HEK293 (cell line): ENCODE measurements around the gene ASIC4.

Experiments
- CTCF ChIA-PET: fragments of 350-600 bp; formaldehyde crosslinking; extraction: SDS; loops from one replicate; lab custom pipeline; 2021; ENCODE audit warnings: antibody characterized with exemption; lab: Yijun Ruan, JAX
- POLR2A ChIA-PET: fragments of 300-600 bp; formaldehyde crosslinking; extraction: SDS; loops from one replicate; lab custom pipeline; 2020; ENCODE audit warnings: antibody characterized with exemption, inconsistent platforms; lab: Yijun Ruan, JAX
- H3K27ac ChIP-seq: fragments of 200-500 bp; sonication (Bioruptor generic); 2 replicates; pipeline ENCODE4 v1.5.1; 2014; ENCODE audit warnings: low read depth, low read length, control low read depth, inconsistent platforms; ENCODE audit errors: extremely low read depth
- H3K36me3 ChIP-seq, 2 experiments: fragments of 200-500 bp in 1 of 2; sonication (Bioruptor generic) in 1 of 2; 1 replicate in 1 of 2; 2 replicates in 1 of 2; pipeline ENCODE4 v1.5.1; 2014 to 2017; ENCODE audit warnings: inconsistent platforms in 2 of 2, low read length in 2 of 2; ENCODE audit not compliant: control insufficient read depth in 2 of 2, insufficient read depth in 1 of 2
- H3K4me1 ChIP-seq: fragments of 200-500 bp; sonication (Bioruptor generic); 2 replicates; pipeline ENCODE4 v1.5.1; 2014; ENCODE audit warnings: mild to moderate bottlenecking, low read length, inconsistent platforms; ENCODE audit not compliant: control insufficient read depth, insufficient read depth
- H3K4me3 ChIP-seq: 2 replicates; pipeline ENCODE4 v1.5.1; 2011; ENCODE audit warnings: low read depth, mild to moderate bottlenecking, control low read depth, low read length, moderate library complexity
- H3K9me3 ChIP-seq: fragments of 200-500 bp; sonication (Bioruptor generic); 2 replicates; pipeline ENCODE4 v1.5.1; 2014; ENCODE audit warnings: low read depth, low read length, inconsistent platforms; ENCODE audit not compliant: control insufficient read depth, insufficient read depth
- GLIS2 ChIP-seq: fragments of 450-650 bp; formaldehyde crosslinking; IDR thresholded peaks from 2 replicates; pipeline ENCODE4 v1.5.1; 2016; ENCODE audit warnings: missing biosample characterization, missing genetic modification characterization
- KLF1 ChIP-seq: fragments of 450-650 bp; formaldehyde crosslinking; IDR thresholded peaks from 2 replicates; pipeline ENCODE4 v1.5.1; 2016; ENCODE audit warnings: missing biosample characterization, missing genetic modification characterization
- ZBTB20 ChIP-seq: fragments of 450-650 bp; formaldehyde crosslinking; IDR thresholded peaks from 2 replicates; pipeline ENCODE4 v1.5.1; 2016; ENCODE audit warnings: missing biosample characterization, missing genetic modification characterization
- ZFP69B ChIP-seq: fragments of 450-650 bp; formaldehyde crosslinking; IDR thresholded peaks from 2 replicates; pipeline ENCODE4 v1.5.1; 2016; ENCODE audit warnings: missing biosample characterization, missing genetic modification characterization
- ZNF202 ChIP-seq: fragments of 450-650 bp; formaldehyde crosslinking; IDR thresholded peaks from 2 replicates; pipeline ENCODE4 v1.5.1; 2016; ENCODE audit warnings: missing biosample characterization, missing genetic modification characterization, borderline replicate concordance
- ZNF223 ChIP-seq: fragments of 450-650 bp; formaldehyde crosslinking; IDR thresholded peaks from 2 replicates; pipeline ENCODE4 v1.5.1; 2016; ENCODE audit warnings: missing biosample characterization, missing genetic modification characterization
- ZNF341 ChIP-seq: fragments of 450-650 bp; formaldehyde crosslinking; IDR thresholded peaks from 2 replicates; pipeline ENCODE4; 2016; ENCODE audit warnings: low read depth, missing biosample characterization, missing genetic modification characterization
- ZNF624 ChIP-seq: fragments of 450-650 bp; formaldehyde crosslinking; IDR thresholded peaks from 2 replicates; pipeline ENCODE4 v1.5.1; 2017; ENCODE audit warnings: missing biosample characterization, missing genetic modification characterization
- ZNF664 ChIP-seq: fragments of 450-650 bp; formaldehyde crosslinking; IDR thresholded peaks from 2 replicates; pipeline ENCODE4 v1.5.1; 2016; ENCODE audit warnings: missing biosample characterization, missing genetic modification characterization
- ZNF747 ChIP-seq: fragments of 450-650 bp; formaldehyde crosslinking; IDR thresholded peaks from 2 replicates; pipeline ENCODE4 v1.5.1; 2016; ENCODE audit warnings: missing biosample characterization, missing genetic modification characterization
- ZNF768 ChIP-seq: fragments of 450-650 bp; formaldehyde crosslinking; IDR thresholded peaks from 2 replicates; pipeline ENCODE4 v1.5.1; 2018; ENCODE audit warnings: missing biosample characterization, mild to moderate bottlenecking, missing genetic modification characterization
- ZNF785 ChIP-seq: fragments of 450-650 bp; formaldehyde crosslinking; IDR thresholded peaks from 2 replicates; pipeline ENCODE4 v1.5.1; 2016; ENCODE audit warnings: missing biosample characterization, missing genetic modification characterization

ASIC4 gene

DNA sequence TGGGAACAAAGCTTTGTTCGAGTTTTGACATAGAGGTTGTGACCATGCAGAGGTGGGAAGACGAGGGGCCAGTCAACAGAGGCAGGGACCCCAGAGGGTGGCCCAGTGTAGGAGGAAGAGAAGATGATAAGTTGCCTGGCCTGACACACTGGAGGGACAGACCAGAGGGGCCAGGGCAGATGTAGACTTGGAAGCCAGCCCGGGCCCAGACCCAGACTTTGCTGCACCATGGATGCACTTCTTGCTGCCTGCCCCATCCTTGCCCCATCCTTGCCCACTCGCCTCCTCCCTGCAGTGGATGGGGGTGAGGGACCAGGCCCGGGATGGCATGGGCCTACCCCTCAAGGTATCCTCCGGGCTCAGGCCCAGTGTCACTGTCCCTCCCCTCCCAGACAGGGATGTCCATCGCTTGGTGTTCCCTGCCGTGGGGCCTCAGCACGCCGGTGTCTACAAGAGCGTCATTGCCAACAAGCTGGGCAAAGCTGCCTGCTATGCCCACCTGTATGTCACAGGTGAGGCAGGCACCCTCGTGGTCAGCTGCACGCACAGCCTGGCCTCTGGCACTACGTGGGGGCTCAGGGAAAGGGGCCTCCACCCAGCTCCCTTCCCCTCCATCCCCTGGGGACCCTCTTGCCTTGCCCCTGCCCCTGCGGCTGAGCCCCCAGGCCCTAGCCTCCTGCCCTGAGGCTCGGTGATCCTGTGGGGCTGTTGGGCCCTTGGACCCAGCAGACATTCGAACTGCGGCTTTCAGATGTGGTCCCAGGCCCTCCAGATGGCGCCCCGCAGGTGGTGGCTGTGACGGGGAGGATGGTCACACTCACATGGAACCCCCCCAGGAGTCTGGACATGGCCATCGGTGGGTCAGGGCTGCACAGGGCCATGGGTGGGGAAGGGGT lies 42.6 kb upstream of the ASIC4 start:
- peaks cover 0 to 26% of the 10 kb centered on the region in 2 experiments; a peak in 1 of 3 replicates for H3K36me3 ChIP-seq
- TF ChIP-seq ZNF747 (tag by site-specific recombination): no peak
- no peak for TF ChIP-seq ZFP69B
- TF ChIP-seq, all 188 proteins: peak for 0
- Histone ChIP-seq H3K27ac (no peak overlapping the region), H3K4me1 (no peaks in the 10 kb centered on the region), H3K9me3 (no peaks in the 10 kb centered on the region), H3K4me3 (no peak overlapping the region)
- ChIA-PET POLR2A (no interaction called here), CTCF (interaction anchor here (0.6 to 7.6 kb wide), 8 partner anchors 12 to 70 kb away, joined by 3 to 156 read pairs (median 6); no protein-coding TSS in a partner anchor)

DNA sequence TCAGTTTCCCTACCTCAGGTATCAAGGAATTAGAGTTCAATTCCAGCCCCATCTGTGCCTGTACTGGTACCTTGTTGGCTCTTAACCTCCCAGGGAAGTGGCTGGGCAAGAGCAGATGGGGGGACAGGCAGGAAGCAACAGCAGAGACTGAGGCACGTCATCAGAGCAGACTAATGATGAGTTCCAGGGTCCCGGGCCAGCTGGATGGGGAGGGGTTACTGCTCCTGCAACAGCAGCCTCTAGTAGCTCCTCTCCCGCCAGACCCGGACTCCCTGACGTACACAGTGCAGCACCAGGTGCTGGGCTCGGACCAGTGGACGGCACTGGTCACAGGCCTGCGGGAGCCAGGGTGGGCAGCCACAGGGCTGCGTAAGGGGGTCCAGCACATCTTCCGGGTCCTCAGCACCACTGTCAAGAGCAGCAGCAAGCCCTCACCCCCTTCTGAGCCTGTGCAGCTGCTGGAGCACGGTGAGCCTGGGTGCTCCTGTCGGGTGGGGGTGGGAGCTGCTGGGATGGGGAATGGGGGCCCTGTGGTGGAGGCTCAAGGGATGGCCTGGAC lies 41.6 kb upstream of the ASIC4 start:
- H3K4me1 ChIP-seq: no peaks in the 10 kb centered on the region
- ChIA-PET POLR2A (interaction anchor here (0.6 kb wide), 1 partner anchor 1533 kb away, joined by 5 read pairs; no protein-coding TSS in a partner anchor), CTCF (interaction anchor here (0.6 to 7.6 kb wide), 5 partner anchors 13 to 325 kb away, joined by 3 to 156 read pairs (median 3); no protein-coding TSS in a partner anchor)
- no peak overlapping the region for H3K27ac ChIP-seq
- no peak overlapping the region for H3K4me3 ChIP-seq
- H3K36me3 ChIP-seq: peaks cover 0 to 17% of the 10 kb centered on the region in 2 experiments; a peak in 1 of 3 replicates
- peak; percentile 47 for TF ChIP-seq ZNF341
- no peak for TF ChIP-seq GLIS2 (tag by site-specific recombination)
- TF ChIP-seq, all 188 proteins: peak for 1
- no peaks in the 10 kb centered on the region for H3K9me3 ChIP-seq

- no peak overlapping the region for H3K4me3 ChIP-seq
- ChIA-PET POLR2A (no interaction called here), CTCF (interaction anchor here (0.6 to 7.6 kb wide), 6 partner anchors 10 to 148 kb away, joined by 3 to 156 read pairs (median 4); no protein-coding TSS in a partner anchor)
- H3K9me3 ChIP-seq: no peaks in the 10 kb centered on the region
- peaks cover 0 to 16% of the 10 kb centered on the region in 2 experiments; a peak in 1 of 3 replicates for H3K36me3 ChIP-seq
- H3K4me1 ChIP-seq: 0 out of 2 replicates have a peak, but pooled peaks cover 2% of the 10 kb centered on the region
- H3K27ac ChIP-seq: no peak overlapping the region
- TF ChIP-seq ZNF785 (no peak), ZNF341 (no peak), ZNF624 (no peak)
Measured at GRCh38 chr2:219473511-219473910, 40.8 kb upstream of the ASIC4 start.

DNA sequence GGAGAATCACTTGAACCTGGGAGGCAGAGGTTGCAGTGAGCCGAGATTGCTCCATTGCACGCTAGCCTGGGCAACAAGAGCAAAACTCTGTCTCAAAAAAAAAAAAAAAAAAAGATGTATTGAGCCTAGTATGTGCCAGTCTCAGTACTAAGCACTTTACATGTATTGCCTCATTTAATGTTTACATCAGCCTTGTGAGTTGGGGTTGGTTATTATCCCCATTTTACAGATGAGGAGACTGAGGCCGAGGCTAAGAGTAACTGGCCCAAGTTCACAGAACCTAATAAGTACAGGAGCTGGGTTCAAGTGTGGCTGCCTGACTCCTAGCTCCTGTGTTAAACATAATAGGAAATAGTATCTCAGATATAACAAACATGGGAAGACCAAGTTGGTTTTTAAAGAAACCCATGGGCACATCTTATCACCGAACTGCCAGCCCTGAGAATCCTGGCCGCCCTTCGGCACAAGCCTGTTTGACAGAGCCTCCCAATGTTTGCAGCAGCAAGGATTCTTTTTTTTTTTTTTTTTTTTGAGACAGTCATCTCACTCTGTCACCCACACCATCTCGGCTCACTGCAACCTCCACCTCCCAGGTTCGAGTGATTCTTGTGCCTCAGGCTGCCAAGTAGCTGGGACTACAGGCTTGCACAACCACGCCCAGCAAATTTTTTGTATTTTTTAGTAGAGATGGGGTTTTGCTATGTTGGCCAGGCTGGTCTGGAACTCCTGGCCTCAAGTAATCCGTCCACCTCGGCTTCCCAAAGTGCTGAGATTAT lies 39.8 kb upstream of the ASIC4 start:
- Histone ChIP-seq H3K4me1 (0 out of 2 replicates have a peak, but pooled peaks cover 2% of the 10 kb centered on the region), H3K4me3 (no peak overlapping the region), H3K9me3 (no peaks in the 10 kb centered on the region), H3K27ac (no peak overlapping the region), H3K36me3 (peaks cover 0 to 11% of the 10 kb centered on the region in 2 experiments; a peak in 1 of 3 replicates)
- ChIA-PET POLR2A (interaction anchor here (0.6 kb wide), 1 partner anchor 26 kb away, joined by 3 read pairs; no protein-coding TSS in a partner anchor), CTCF (interaction anchor here (0.6 to 10.6 kb wide), 9 partner anchors 11 to 149 kb away, joined by 3 to 156 read pairs (median 19); partner anchors contain the start of gene GMPPA)
- TF ChIP-seq ZNF768 (no peak), ZNF664 (tag by site-specific recombination) (peak; percentile 69)

- POLR2A ChIA-PET: interaction anchor here (0.6 kb wide), 1 partner anchor 25 kb away, joined by 3 read pairs; no protein-coding TSS in a partner anchor
Measured at GRCh38 chr2:219475278-219475677, 39.0 kb upstream of the ASIC4 start.

More at GRCh38 chr2:219475278-219475677, 39.0 kb upstream of the ASIC4 start:
- no peak overlapping the region for H3K4me3 ChIP-seq
- no peaks in the 10 kb centered on the region for H3K9me3 ChIP-seq
- no peak overlapping the region for H3K27ac ChIP-seq
- CTCF ChIA-PET: interaction anchor here (0.6 to 10.6 kb wide), 14 partner anchors 10 to 304 kb away, joined by 3 to 156 read pairs (median 12); partner anchors contain the start of gene GMPPA
- H3K4me1 ChIP-seq: 0 out of 2 replicates have a peak, but pooled peaks cover 2% of the 10 kb centered on the region
- peaks cover 0 to 11% of the 10 kb centered on the region in 2 experiments; a peak in 1 of 3 replicates for H3K36me3 ChIP-seq
- no peak for TF ChIP-seq ZBTB20 (tag by site-specific recombination)
- TF ChIP-seq ZNF202: no peak
- no peak for TF ChIP-seq ZNF223 (tag by site-specific recombination)
- no peak for TF ChIP-seq ZFP69B
- TF ChIP-seq KLF1 (tag by site-specific recombination): no peak
